Keratinocyte (primary cell): ENCODE results near the gene COQ4. TPM values are rescaled to one million over a fixed set of nuclear protein-coding genes. Genes with fewer than 3 reads are reported as not detected.

Experiments used
- DNase-seq: peaks from one replicate; pipeline ENCODE4 v3.0.0-alpha.2; 2011; ENCODE audit warnings: low read depth, missing footprints, low spot score
- FAIRE-seq: peaks from 2 replicates; lab custom pipeline; 2011; peaks lifted over from hg19 to GRCh38; lab: Jason Lieb, UNC
- H2AFZ ChIP-seq: 2 replicates; pipeline ENCODE4 v1.6.0; 2012; ENCODE audit warnings: low read length, control low read depth, inconsistent platforms; ENCODE audit not compliant: control insufficient read depth
- H3K27ac ChIP-seq: 2 replicates; pipeline ENCODE4 v1.5.1; 2011; ENCODE audit warnings: low read length; ENCODE audit not compliant: control insufficient read depth, insufficient read depth
- H3K27me3 ChIP-seq: 3 replicates; pipeline ENCODE4 v1.6.0; 2011; ENCODE audit warnings: low read length; ENCODE audit not compliant: control insufficient read depth, insufficient read depth; ENCODE audit errors: extremely low read depth
- H3K36me3 ChIP-seq, 2 experiments: 2 replicates in 1 of 2; 3 replicates in 1 of 2; pipeline ENCODE4 v1.5.1; 2011; ENCODE audit warnings: low read length in 2 of 2, mild to moderate bottlenecking in 1 of 2; ENCODE audit not compliant: control insufficient read depth in 2 of 2, insufficient read depth in 2 of 2; ENCODE audit errors: extremely low read depth in 1 of 2
- H3K4me1 ChIP-seq: 3 replicates; pipeline ENCODE4 v1.5.1; 2011; ENCODE audit warnings: low read length; ENCODE audit not compliant: control insufficient read depth, insufficient read depth; ENCODE audit errors: extremely low read depth
- H3K4me2 ChIP-seq: 3 replicates; pipeline ENCODE4 v1.6.0; 2011; ENCODE audit warnings: low read depth, low read length; ENCODE audit not compliant: control insufficient read depth, insufficient read depth; ENCODE audit errors: extremely low read depth
- H3K4me3 ChIP-seq, 3 experiments: fragments of 200-600 bp in 1 of 3; sonication (generic) in 1 of 3; 2 replicates in 2 of 3; 3 replicates in 1 of 3; pipeline ENCODE4 v1.5.1; 2011 to 2016; ENCODE audit warnings: low read length in 3 of 3, mild to moderate bottlenecking in 3 of 3, control low read depth in 2 of 3, inconsistent platforms in 1 of 3, low read depth in 1 of 3, mixed read lengths in 1 of 3, mixed run types in 1 of 3, moderate library complexity in 1 of 3; ENCODE audit not compliant: control insufficient read depth in 2 of 3, insufficient read depth in 2 of 3; ENCODE audit errors: extremely low read depth in 1 of 3
- H3K79me2 ChIP-seq: 2 replicates; pipeline ENCODE4 v1.6.0; 2012; ENCODE audit warnings: low read length; ENCODE audit not compliant: control insufficient read depth, insufficient read depth
- H3K9ac ChIP-seq: 3 replicates; pipeline ENCODE4 v1.6.0; 2011; ENCODE audit warnings: low read length; ENCODE audit not compliant: control insufficient read depth, insufficient read depth; ENCODE audit errors: extremely low read depth
- H3K9me1 ChIP-seq: 3 replicates; pipeline ENCODE4 v1.6.0; 2011; ENCODE audit warnings: low read length; ENCODE audit not compliant: control insufficient read depth, insufficient read depth; ENCODE audit errors: extremely low read depth
- H3K9me3 ChIP-seq: 2 replicates; pipeline ENCODE4 v1.5.1; 2012; ENCODE audit warnings: low read depth, low read length; ENCODE audit not compliant: control insufficient read depth
- H4K20me1 ChIP-seq: 3 replicates; pipeline ENCODE4 v1.6.0; 2011; ENCODE audit warnings: low read length; ENCODE audit not compliant: control insufficient read depth, insufficient read depth; ENCODE audit errors: extremely low read depth
- CTCF ChIP-seq, 3 experiments: IDR thresholded peaks in 1 of 3; conservative IDR thresholded peaks in 1 of 3; optimal IDR thresholded peaks in 1 of 3; 2 replicates in 2 of 3; 3 replicates in 1 of 3; pipeline versions ENCODE3 to v1.5.1; 2011; ENCODE audit warnings: low read length in 3 of 3, mild to moderate bottlenecking in 3 of 3, moderate library complexity in 2 of 3, control low read depth in 1 of 3, inconsistent platforms in 1 of 3; ENCODE audit not compliant: insufficient read depth in 2 of 3; ENCODE audit errors: extremely low read depth in 1 of 3
- EZH2 ChIP-seq: IDR thresholded peaks from one replicate; pipeline ENCODE4 v1.6.1; 2012; ENCODE audit warnings: inconsistent platforms, mild to moderate bottlenecking, low read length, moderate library complexity
- dilution Hi-C: fragments of 300-500 bp; cut with MboI; formaldehyde crosslinking; loops from one replicate; pipeline ENCODE4 v1.7.0; 2020; ENCODE audit warnings: low sequenced_read_pairs; ENCODE audit not compliant: extremely low pct_ligation_motif_present
- polyA minus RNA-seq, 3 experiments: library from RNA; depleted of rRNA, polyadenylated mRNA; stranded (reverse); fragments of >200 nt; gene quantifications; 1 replicate in 1 of 3; 2 replicates in 1 of 3; 3 replicates in 1 of 3; pipeline ENCODE4 v1.2.3, GENCODE V29; 2011
- polyA plus RNA-seq, 5 experiments: library from polyadenylated mRNA; depleted of rRNA in 3 of 5; stranded (reverse) in 3 of 5; stranded (forward) in 1 of 5; unstranded in 1 of 5; fragments of >200 nt; gene quantifications; 1 replicate in 1 of 5; 2 replicates in 3 of 5; 3 replicates in 1 of 5; pipeline versions ENCODE4 v1.2.1 to v1.2.3, GENCODE V29; 2011 to 2012; ENCODE audit warnings: missing spikeins in 2 of 5, low read depth in 1 of 5, low replicate concordance in 1 of 5

Gene COQ4
- polyA plus RNA-seq (32.6 to 39.8 TPM (median 33.4 TPM) in 3 replicates), polyA minus RNA-seq (24.2 to 32.6 TPM (median 31.0 TPM) in 3 replicates)
- 9.3 TPM for polyA plus RNA-seq (2011; ENCODE audit: low read depth)
- polyA plus RNA-seq (2011; cell fraction: cytosol; rRNA removed) = 20.0 and 33.2 TPM in 2 replicates
- 62.1 and 78.2 TPM in 2 replicates for polyA plus RNA-seq (2011; cell fraction: nucleus; rRNA removed)
- 30.5 and 33.2 TPM in 2 replicates for polyA plus RNA-seq (2012; ENCODE audit: low replicate concordance)
- 33.8 TPM for polyA minus RNA-seq (2011; cell fraction: cytosol; rRNA and poly(A)+ RNA removed)
- polyA minus RNA-seq (2011; cell fraction: nucleus; rRNA and poly(A)+ RNA removed) = 18.9 and 26.2 TPM in 2 replicates

DNA sequence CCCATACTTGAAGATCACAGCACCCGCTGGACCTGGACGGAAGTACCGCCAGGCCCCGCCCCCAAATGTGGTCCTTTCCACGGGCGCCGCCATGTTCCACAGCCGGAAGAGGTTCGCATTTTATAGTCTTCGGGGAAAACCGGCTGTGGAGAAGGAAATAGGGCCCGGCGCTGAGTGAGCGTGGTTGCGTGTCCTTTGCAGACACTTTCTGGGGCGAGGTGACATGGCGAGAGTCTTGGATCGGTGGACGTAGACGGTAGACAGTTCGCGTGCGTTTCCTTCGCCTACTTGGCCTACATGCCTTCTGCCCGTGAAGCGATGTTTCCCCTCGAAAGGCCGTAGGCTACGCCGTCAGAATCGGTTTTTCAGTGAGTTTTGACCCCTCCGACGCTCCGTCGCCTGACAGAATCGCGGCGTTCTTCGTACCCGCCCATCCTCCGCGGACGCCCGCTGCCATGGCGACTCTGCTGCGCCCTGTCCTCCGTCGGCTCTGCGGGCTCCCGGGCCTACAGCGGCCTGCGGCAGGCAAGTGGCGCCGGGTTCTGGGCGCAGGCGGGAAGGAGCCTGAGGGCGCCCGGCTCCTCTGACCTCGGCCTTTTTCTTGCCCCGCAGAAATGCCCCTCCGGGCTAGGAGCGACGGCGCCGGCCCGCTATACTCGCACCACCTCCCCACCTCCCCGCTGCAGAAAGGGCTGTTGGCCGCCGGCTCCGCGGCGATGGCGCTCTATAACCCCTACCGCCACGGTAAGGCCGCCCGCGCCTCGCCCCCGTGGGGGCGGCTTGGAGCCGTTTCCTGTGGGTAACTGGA, at the start of gene COQ4, which contains the start of gene TRUB2:
TSS of gene COQ4 (plus strand) at position 436 of the 808 bp plus-strand sequence. CDS start at position 456, 20 bp downstream.
TSS of gene TRUB2 (minus strand) at position 44 of the 808 bp plus-strand sequence. CDS start at position 5, 39 bp downstream.
- dilution Hi-C loops = no loop called here

GRCh38 chr9:128274245-128274644, 48.4 kb upstream of the COQ4 start:
- Histone ChIP-seq H2AFZ (no peak overlapping the region), H3K4me3 (no peak overlapping the region), H3K79me2 (peaks cover 25% of the 10 kb centered on the region), H3K27ac (no peak overlapping the region), H4K20me1 (no peaks in the 10 kb centered on the region), H3K27me3 (no peaks in the 10 kb centered on the region), H3K4me1 (peaks cover 28% of the 10 kb centered on the region), H3K9me1 (peaks cover 4% of the 10 kb centered on the region), H3K9me3 (no peaks in the 10 kb centered on the region), H3K4me2 (peak overlapping the region; percentile 100), H3K9ac (peak overlapping the region; percentile 80), H3K36me3 (peaks cover 14 to 21% of the 10 kb centered on the region in 2 experiments)
- dilution Hi-C loops = no loop called here
- no peak for FAIRE-seq
- no peak for DNase-seq
- TF ChIP-seq EZH2 = no peak
- TF ChIP-seq CTCF (optimal IDR thresholded peaks at IDR 0.05 in 1 of 3, IDR thresholded peaks at IDR 0.05 in 1 of 3, conservative IDR thresholded peaks at IDR 0.05 in 1 of 3; ENCODE audit: extremely low read depth in 1 of 3, insufficient read depth in 2 of 3, low read length in 3 of 3) = no peak

More for the DNA sequence above, at the start of gene COQ4, which contains the start of gene TRUB2:
- Histone ChIP-seq H3K27ac (peak within 1 kb of the TSS; percentile 95), H4K20me1 (no peaks in the 10 kb centered on the region), H3K9ac (peak within 1 kb of the TSS; percentile 94), H3K36me3 (peaks cover 1 to 17% of the 10 kb centered on the region in 2 experiments), H3K9me3 (no peaks in the 10 kb centered on the region), H3K79me2 (peaks cover 36% of the 10 kb centered on the region), H2AFZ (peak within 1 kb of the TSS; percentile 100), H3K9me1 (no peaks in the 10 kb centered on the region), H3K4me1 (peaks cover 23% of the 10 kb centered on the region), H3K27me3 (no peaks in the 10 kb centered on the region), H3K4me2 (peak within 1 kb of the TSS; percentile 93), H3K4me3 (peak within 1 kb of the TSS; percentile 85 to 99 (median 93))
- DNase-seq (no peak), FAIRE-seq (no peak)
- no peak for TF ChIP-seq EZH2
